ENCODE data around the gene TEC. TPM values are rescaled to one million over a fixed set of nuclear protein-coding genes. Genes with fewer than 3 reads are reported as not detected.

Gene TEC
- total and polyA plus RNA-seq, 9 of the 15 experiments (the other 6 are each of a cell fraction or from before 2014, with no cell fraction given) = 5.3 to 14.7 (median 8.8) TPM

DNA sequence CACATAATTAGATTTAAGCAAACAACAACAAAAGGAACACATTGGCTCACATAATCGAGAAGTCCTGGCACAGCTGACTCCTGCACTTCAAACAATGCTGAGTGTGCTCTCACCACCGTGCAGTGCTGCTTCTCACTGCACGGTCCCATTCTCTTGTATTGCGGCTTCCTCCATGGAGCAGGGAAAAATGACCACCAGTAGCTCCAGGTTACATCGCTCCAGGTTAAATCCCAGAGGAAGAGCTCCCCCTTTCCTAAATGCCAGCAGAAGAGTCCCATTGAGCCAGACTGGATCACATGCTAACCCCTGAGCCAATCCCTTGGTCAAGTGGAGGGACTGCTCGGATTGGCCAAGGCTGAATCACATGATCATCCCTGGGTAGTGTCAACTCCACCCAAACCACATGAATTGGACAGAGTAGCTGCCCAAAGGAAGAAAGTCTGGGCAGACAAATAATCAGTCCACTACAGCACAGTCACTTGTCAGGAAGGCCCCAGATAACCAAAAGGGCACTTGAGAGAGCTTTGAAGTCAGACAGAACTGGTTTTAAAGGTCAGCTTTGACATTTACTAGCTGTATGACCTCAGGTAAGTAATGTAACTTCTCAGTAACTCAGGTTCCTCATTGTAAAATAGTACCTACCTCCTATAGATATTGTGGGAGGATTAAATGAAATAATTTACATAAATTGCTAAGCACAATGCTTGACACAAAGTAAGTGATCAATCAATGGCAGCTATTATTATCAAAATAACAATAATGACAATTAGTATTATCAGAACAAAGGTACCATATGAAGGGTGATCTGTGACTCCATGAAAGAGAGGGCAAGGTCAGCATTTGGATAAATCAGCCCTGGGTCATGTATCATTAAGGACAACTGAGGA, 14.3 kb downstream of the TEC start (continued):
- TF ChIP-seq, protein P1, sequence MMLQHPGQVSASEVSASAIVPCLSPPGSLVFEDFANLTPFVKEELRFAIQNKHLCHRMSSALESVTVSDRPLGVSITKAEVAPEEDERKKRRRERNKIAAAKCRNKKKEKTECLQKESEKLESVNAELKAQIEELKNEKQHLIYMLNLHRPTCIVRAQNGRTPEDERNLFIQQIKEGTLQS (IDR thresholded peaks at IDR 0.05) = peak; percentile 16; the same call in 1 of the 2 replicates
- TF ChIP-seq, protein P1 (CRISPR knock-in tag; conservative IDR thresholded peaks at IDR 0.05) = no peak
- TF ChIP-seq DPF2 (IDR thresholded peaks at IDR 0.05) (peak; percentile 82), ILF3 (IDR thresholded peaks at IDR 0.05; ENCODE audit: borderline replicate concordance) (no peak), ASH1L (IDR thresholded peaks at IDR 0.05; ENCODE audit: borderline replicate concordance, low read depth, partially characterized antibody) (peak; percentile 33), SAFB (IDR thresholded peaks at IDR 0.05; ENCODE audit: borderline replicate concordance, low read depth, low read length) (no peak), ELF1 (tag; IDR thresholded peaks at IDR 0.05) (no peak), FOXM1 (IDR thresholded peaks at IDR 0.05; ENCODE audit: low read depth) (peak; percentile 49; the same call in 1 of the 2 replicates), FOXM1 (CRISPR knock-in tag; IDR thresholded peaks at IDR 0.05; ENCODE audit: low read depth) (no peak), CREB1 (IDR thresholded peaks at IDR 0.05) (peak; percentile 36; the same call in 1 of the 2 replicates), CREB1 (CRISPR knock-in tag; IDR thresholded peaks at IDR 0.05) (no peak), CREM (IDR thresholded peaks at IDR 0.05; ENCODE audit: low read depth) (peak; percentile 29; the same call in 1 of the 2 replicates), PURB (CRISPR knock-in tag; IDR thresholded peaks at IDR 0.05; ENCODE audit: low read depth) (no peak), TOE1 (IDR thresholded peaks at IDR 0.05; ENCODE audit: borderline replicate concordance) (peak; percentile 97), TOE1 (CRISPR knock-in tag; IDR thresholded peaks at IDR 0.05; ENCODE audit: borderline replicate concordance, low read depth) (no peak), SMAD2 (IDR thresholded peaks at IDR 0.05; ENCODE audit: low read depth, low read length) (no peak), NFYB (IDR thresholded peaks at IDR 0.05; ENCODE audit: extremely low read depth, insufficient read length) (peak; percentile 77), ARID1B (IDR thresholded peaks at IDR 0.05) (peak; percentile 88)
- TF ChIP-seq, protein P2, sequence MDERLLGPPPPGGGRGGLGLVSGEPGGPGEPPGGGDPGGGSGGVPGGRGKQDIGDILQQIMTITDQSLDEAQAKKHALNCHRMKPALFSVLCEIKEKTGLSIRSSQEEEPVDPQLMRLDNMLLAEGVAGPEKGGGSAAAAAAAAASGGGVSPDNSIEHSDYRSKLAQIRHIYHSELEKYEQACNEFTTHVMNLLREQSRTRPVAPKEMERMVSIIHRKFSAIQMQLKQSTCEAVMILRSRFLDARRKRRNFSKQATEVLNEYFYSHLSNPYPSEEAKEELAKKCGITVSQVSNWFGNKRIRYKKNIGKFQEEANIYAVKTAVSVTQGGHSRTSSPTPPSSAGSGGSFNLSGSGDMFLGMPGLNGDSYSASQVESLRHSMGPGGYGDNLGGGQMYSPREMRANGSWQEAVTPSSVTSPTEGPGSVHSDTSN (CRISPR knock-in tag; IDR thresholded peaks at IDR 0.05; ENCODE audit: low read depth) = no peak
- TF ChIP-seq, protein P2 (tag; conservative IDR thresholded peaks at IDR 0.05; ENCODE audit: low read depth) = peak; percentile 26; the same call in 1 of the 2 replicates
- TF ChIP-seq, protein P3, sequence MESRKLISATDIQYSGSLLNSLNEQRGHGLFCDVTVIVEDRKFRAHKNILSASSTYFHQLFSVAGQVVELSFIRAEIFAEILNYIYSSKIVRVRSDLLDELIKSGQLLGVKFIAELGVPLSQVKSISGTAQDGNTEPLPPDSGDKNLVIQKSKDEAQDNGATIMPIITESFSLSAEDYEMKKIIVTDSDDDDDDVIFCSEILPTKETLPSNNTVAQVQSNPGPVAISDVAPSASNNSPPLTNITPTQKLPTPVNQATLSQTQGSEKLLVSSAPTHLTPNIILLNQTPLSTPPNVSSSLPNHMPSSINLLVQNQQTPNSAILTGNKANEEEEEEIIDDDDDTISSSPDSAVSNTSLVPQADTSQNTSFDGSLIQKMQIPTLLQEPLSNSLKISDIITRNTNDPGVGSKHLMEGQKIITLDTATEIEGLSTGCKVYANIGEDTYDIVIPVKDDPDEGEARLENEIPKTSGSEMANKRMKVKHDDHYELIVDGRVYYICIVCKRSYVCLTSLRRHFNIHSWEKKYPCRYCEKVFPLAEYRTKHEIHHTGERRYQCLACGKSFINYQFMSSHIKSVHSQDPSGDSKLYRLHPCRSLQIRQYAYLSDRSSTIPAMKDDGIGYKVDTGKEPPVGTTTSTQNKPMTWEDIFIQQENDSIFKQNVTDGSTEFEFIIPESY (CRISPR knock-in tag; IDR thresholded peaks at IDR 0.05) = 0 out of 2 replicates have a peak, but pooled peaks have one; percentile 32
- TF ChIP-seq, protein P4, sequence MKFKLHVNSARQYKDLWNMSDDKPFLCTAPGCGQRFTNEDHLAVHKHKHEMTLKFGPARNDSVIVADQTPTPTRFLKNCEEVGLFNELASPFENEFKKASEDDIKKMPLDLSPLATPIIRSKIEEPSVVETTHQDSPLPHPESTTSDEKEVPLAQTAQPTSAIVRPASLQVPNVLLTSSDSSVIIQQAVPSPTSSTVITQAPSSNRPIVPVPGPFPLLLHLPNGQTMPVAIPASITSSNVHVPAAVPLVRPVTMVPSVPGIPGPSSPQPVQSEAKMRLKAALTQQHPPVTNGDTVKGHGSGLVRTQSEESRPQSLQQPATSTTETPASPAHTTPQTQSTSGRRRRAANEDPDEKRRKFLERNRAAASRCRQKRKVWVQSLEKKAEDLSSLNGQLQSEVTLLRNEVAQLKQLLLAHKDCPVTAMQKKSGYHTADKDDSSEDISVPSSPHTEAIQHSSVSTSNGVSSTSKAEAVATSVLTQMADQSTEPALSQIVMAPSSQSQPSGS (CRISPR knock-in tag; IDR thresholded peaks at IDR 0.05) = no peak

Data from K562 (cell line).